Glutamatergic neuron (in vitro differentiated cells): Measurements from ENCODE around the gene TMEM59. TPM values are rescaled to one million over a fixed set of nuclear protein-coding genes. Genes with fewer than 3 reads are reported as not detected.
"Not testable (repeated sequence)": the region's sequence is repeated elsewhere in the genome, so short reads cannot be mapped to it uniquely, and the experiment has no call there.

ENCODE experiments used
- DNase-seq: peaks from one replicate; pipeline ENCODE4 v3.0.0; 2022
- H3K27ac Mint-ChIP-seq: one replicate; pipeline ENCODE4 v1.8.0; 2020; ENCODE audit warnings: mild to moderate bottlenecking, mixed read lengths, inconsistent platforms; ENCODE audit not compliant: unreplicated experiment
- H3K27me3 Mint-ChIP-seq: one replicate; pipeline ENCODE4 v1.8.0; 2020; ENCODE audit warnings: mild to moderate bottlenecking, moderate library complexity, mixed read lengths, inconsistent platforms; ENCODE audit not compliant: unreplicated experiment
- H3K36me3 Mint-ChIP-seq: one replicate; pipeline ENCODE4 v1.8.0; 2020; ENCODE audit warnings: mild to moderate bottlenecking, mixed read lengths, inconsistent platforms; ENCODE audit not compliant: unreplicated experiment
- H3K4me1 Mint-ChIP-seq: one replicate; pipeline ENCODE4 v1.8.0; 2020; ENCODE audit warnings: mild to moderate bottlenecking, low read depth, mixed read lengths, inconsistent platforms; ENCODE audit not compliant: unreplicated experiment
- H3K4me3 Mint-ChIP-seq: one replicate; pipeline ENCODE4 v1.8.0; 2020; ENCODE audit warnings: mild to moderate bottlenecking, mixed read lengths, inconsistent platforms; ENCODE audit not compliant: unreplicated experiment
- H3K9me3 Mint-ChIP-seq: one replicate; pipeline ENCODE4 v1.8.0; 2020; ENCODE audit warnings: mild to moderate bottlenecking, moderate library complexity, mixed read lengths, inconsistent platforms; ENCODE audit not compliant: unreplicated experiment
- CTCF ChIP-seq: fragments of 200-600 bp; sonication (generic); IDR thresholded peaks from one replicate; pipeline ENCODE4 v1.5.0; 2021; ENCODE audit not compliant: partially characterized antibody, unreplicated experiment
- total RNA-seq: library from RNA; stranded (reverse); fragmentation: NEBNext Ultra II Directional; extraction: Animal tissue kit (Norgen Biotek cat#: 25700); gene quantifications from one replicate; pipeline ENCODE4 v1.2.1, GENCODE V29; 2021; ENCODE audit not compliant: unreplicated experiment

The TMEM59 gene
- total RNA-seq, 1 donor from 2014 or later = 309 TPM

- Mint-ChIP-seq H3K4me3 (no peak overlapping the region), H3K27ac (no peak overlapping the region), H3K9me3 (peaks cover 3% of the 10 kb centered on the region), H3K36me3 (no peaks in the 10 kb centered on the region), H3K4me1 (peaks cover 16% of the 10 kb centered on the region), H3K27me3 (peaks cover 9% of the 10 kb centered on the region)
- no peak for TF ChIP-seq CTCF
- DNase-seq = no peak
Observed at GRCh38 chr1:54053745-54054437, 887 bp upstream of the TMEM59 start.

DNA sequence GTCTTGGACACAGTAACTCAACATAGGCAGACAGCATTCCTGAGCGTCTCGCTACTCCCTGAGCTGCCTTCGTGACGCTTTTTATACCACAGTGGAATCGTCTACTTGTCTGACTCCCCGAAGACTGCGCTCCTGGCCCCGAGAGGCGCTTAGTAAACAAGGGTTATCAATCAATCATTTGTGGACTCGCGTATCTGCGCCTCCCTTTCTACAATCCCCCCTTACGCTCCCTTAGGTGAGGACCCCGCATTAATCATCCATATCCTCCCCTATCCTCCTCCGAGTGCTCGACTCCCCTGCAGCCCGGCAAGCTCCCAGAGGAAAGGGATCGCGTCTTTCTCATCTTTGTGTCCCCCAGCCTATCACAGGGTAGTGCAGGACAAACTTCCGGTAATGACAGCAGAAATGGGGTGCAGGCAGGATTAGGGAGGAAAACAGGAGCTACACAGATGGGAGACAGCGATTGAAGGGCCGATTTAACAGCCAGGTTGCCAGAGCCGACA is 522 bp downstream of the TMEM59 start:
- peaks cover 3% of the 10 kb centered on the region for H3K9me3 Mint-ChIP-seq

DNA sequence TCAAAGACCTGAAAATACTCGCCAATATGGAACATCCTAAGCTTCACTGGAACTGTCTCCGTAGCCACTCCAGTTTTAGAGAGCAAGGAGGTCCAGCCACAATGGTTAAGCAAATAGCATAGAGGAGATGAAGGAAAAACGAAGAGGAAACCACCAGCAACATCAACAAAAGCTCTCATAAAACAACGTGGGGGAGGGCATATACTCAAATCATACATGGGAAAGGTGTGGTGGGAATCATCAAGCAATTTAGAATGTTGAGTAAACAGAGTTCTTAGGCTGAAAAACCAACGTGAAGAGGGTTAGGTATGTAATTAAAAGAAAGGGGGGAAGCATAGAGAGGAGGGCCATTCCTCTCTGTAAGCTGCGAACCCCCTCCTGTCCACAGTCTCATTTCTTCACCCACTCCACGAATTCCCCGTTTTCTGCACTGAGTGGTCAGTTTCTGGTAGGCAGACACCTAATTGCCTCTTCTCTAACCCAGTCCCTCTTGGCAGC is 1.0 kb downstream of the TMEM59 start:
- Mint-ChIP-seq H3K4me3 (no peak overlapping the region), H3K27ac (no peak overlapping the region), H3K9me3 (peaks cover 3% of the 10 kb centered on the region), H3K4me1 (peaks cover 23% of the 10 kb centered on the region), H3K36me3 (no peaks in the 10 kb centered on the region), H3K27me3 (peaks cover 3% of the 10 kb centered on the region)
- DNase-seq = no peak
- no peak for TF ChIP-seq CTCF

More for the DNA sequence above, 522 bp downstream of the TMEM59 start:
- Mint-ChIP-seq H3K27ac (no peak overlapping the region), H3K4me3 (no peak overlapping the region), H3K4me1 (peaks cover 18% of the 10 kb centered on the region), H3K36me3 (no peaks in the 10 kb centered on the region), H3K27me3 (peaks cover 5% of the 10 kb centered on the region)
- peak; percentile 55 for DNase-seq
- no peak for TF ChIP-seq CTCF

DNA sequence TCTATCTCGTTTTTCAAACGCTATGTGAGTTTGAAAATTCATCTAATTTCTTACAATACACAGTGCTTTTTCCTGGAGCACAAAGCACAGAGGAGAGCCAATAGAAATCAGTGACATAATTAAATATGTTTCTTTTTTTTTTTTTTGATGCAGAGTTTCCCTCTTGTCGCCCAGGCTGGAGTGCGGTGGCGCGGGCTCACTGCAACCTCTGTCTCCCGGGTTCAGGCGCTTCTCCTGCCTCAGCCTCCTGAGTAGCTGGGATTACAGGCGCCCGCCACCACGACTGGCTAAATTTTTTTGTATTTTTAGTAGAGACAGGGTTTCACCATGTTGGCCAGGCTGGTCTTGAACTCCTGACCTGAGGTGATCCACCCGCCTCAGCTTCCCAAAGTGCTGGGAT is 2.6 kb downstream of the TMEM59 start:
- H3K27me3 Mint-ChIP-seq, H3K4me3 Mint-ChIP-seq: not testable (repeated sequence)

GRCh38 chr1:54047384-54048305 is 5.4 kb downstream of the TMEM59 start:
- Mint-ChIP-seq H3K27ac (no peak overlapping the region), H3K4me3 (no peak overlapping the region), H3K9me3 (no peaks in the 10 kb centered on the region), H3K4me1 (peaks cover 12% of the 10 kb centered on the region), H3K27me3 (peaks cover 2% of the 10 kb centered on the region), H3K36me3 (no peaks in the 10 kb centered on the region)
- TF ChIP-seq CTCF = no peak
- no peak for DNase-seq

More for the DNA sequence above, 2.6 kb downstream of the TMEM59 start:
- H3K27ac Mint-ChIP-seq, H3K9me3 Mint-ChIP-seq, H3K36me3 Mint-ChIP-seq, DNase-seq: not testable (repeated sequence)
- H3K4me1 Mint-ChIP-seq = peaks cover 21% of the 10 kb centered on the region
